HepG2 (cell line): ENCODE measurements around the gene KIZ. TPM values are rescaled to one million over a fixed set of nuclear protein-coding genes. Genes with fewer than 3 reads are reported as not detected.

Source experiments
- ATAC-seq: fragments of 200-7000 bp; cut with Tn5 transposase; 3 replicates; pipeline ENCODE4 v1.9.1; 2020; ENCODE audit warnings: mild to moderate bottlenecking, moderate library complexity
- BruUV-seq: library from RNA; stranded (reverse); fragments of 400-500 nt; replicated peaks from 2 replicates; lab custom pipeline; 2021; lab: Mats Ljungman, UMichigan
- CTCF ChIA-PET: fragments of 300-600 bp; formaldehyde crosslinking; extraction: SDS; loops from one replicate; lab custom pipeline; 2021; ENCODE audit warnings: low total read pairs, inconsistent platforms, low intra/inter-chr PET ratio; lab: Yijun Ruan, JAX
- POLR2A ChIA-PET: fragments of 350-600 bp; sonication (Branson Sonifier 250); formaldehyde crosslinking; loops from one replicate; lab custom pipeline; 2020; ENCODE audit warnings: antibody characterized with exemption, inconsistent platforms; lab: Yijun Ruan, JAX
- DNase-seq: peaks from one replicate; pipeline ENCODE4 v3.0.0-alpha.2; 2015; ENCODE audit warnings: low spot score
- FAIRE-seq: peaks from 3 replicates; lab custom pipeline; 2011; peaks lifted over from hg19 to GRCh38; lab: Jason Lieb, UNC
- H2AFZ ChIP-seq: one replicate; pipeline ENCODE4 v1.6.1; 2011; ENCODE audit warnings: low read length, inconsistent platforms
- H3K27ac ChIP-seq: fragments of 300-600 bp; 3 replicates; pipeline ENCODE4 v1.8.0; 2011; ENCODE audit warnings: mixed run types, mild to moderate bottlenecking, mixed read lengths, low read length, inconsistent platforms; ENCODE audit not compliant: insufficient read depth; ENCODE audit errors: extremely low read length
- H3K27me3 ChIP-seq, 2 experiments: fragments of 200-600 bp in 1 of 2; 2 replicates in 1 of 2; 3 replicates in 1 of 2; pipeline versions ENCODE4 v1.6.0 to v1.8.0; 2011; ENCODE audit warnings: low read length in 2 of 2, mild to moderate bottlenecking in 2 of 2, moderate library complexity in 2 of 2, inconsistent platforms in 1 of 2; ENCODE audit not compliant: insufficient read depth in 2 of 2, control insufficient read depth in 1 of 2
- H3K36me3 ChIP-seq, 2 experiments: fragments of 200-600 bp in 1 of 2; replicated peaks in 1 of 2; 2 replicates in 1 of 2; 3 replicates in 1 of 2; pipeline versions ENCODE4 v1.5.1 to v1.8.0; 2011; ENCODE audit warnings: low read length in 2 of 2, inconsistent platforms in 1 of 2; ENCODE audit not compliant: insufficient read depth in 2 of 2, control insufficient read depth in 1 of 2
- H3K4me1 ChIP-seq: 2 replicates; pipeline ENCODE4 v1.5.1; 2012; ENCODE audit warnings: low read length, inconsistent platforms; ENCODE audit not compliant: insufficient read depth
- H3K4me2 ChIP-seq: 2 replicates; pipeline ENCODE4 v1.6.0; 2011; ENCODE audit warnings: low read depth, low read length, inconsistent platforms
- H3K4me3 ChIP-seq, 3 experiments: fragments of 200-600 bp in 1 of 3; sonication (generic), shearing (Covaris generic) in 1 of 3; replicated peaks in 1 of 3; 2 replicates each; pipeline ENCODE4 v1.5.1; 2011 to 2016; ENCODE audit warnings: low read length in 3 of 3, inconsistent platforms in 2 of 3, low read depth in 2 of 3, mild to moderate bottlenecking in 2 of 3, control low read depth in 1 of 3, mixed read lengths in 1 of 3; ENCODE audit not compliant: insufficient read depth in 1 of 3
- H3K79me2 ChIP-seq: one replicate; pipeline ENCODE4 v1.6.1; 2011; ENCODE audit warnings: low read length, inconsistent platforms; ENCODE audit not compliant: insufficient read depth
- H3K9ac ChIP-seq: 2 replicates; pipeline ENCODE4 v1.6.0; 2011; ENCODE audit warnings: mild to moderate bottlenecking, low read depth, low read length, inconsistent platforms; ENCODE audit not compliant: insufficient read depth
- H3K9me3 ChIP-seq: 2 replicates; pipeline ENCODE4 v1.5.1; 2012; ENCODE audit warnings: mild to moderate bottlenecking, low read length
- H4K20me1 ChIP-seq: 2 replicates; pipeline ENCODE4 v1.6.0; 2011; ENCODE audit warnings: inconsistent platforms, mild to moderate bottlenecking, low read length, moderate library complexity; ENCODE audit not compliant: insufficient read depth
- ATF2 ChIP-seq: sonication (generic); formaldehyde crosslinking; IDR thresholded peaks from 2 replicates; pipeline ENCODE4 v1.4.0; 2020; ENCODE audit warnings: missing genetic modification reagents
- EED ChIP-seq: sonication (generic); formaldehyde crosslinking; IDR thresholded peaks from 2 replicates; pipeline ENCODE4 v1.5.0; 2020; ENCODE audit warnings: mild to moderate bottlenecking, missing genetic modification reagents
- GTF3A ChIP-seq: sonication (generic); formaldehyde crosslinking; conservative IDR thresholded peaks from 2 replicates; pipeline ENCODE4 v1.4.0; 2020; ENCODE audit warnings: mild to moderate bottlenecking, missing genetic modification reagents
- HNRNPH1 ChIP-seq: fragments of 200-400 bp; formaldehyde crosslinking; optimal IDR thresholded peaks from 2 replicates; pipeline ENCODE3; 2017; ENCODE audit warnings: mild to moderate bottlenecking, low read depth, low read length
- JDP2 ChIP-seq: sonication (generic); formaldehyde crosslinking; IDR thresholded peaks from 2 replicates; pipeline ENCODE4 v1.8.1; 2022; ENCODE audit warnings: missing genetic modification reagents, borderline replicate concordance
- KDM1A ChIP-seq: IDR thresholded peaks from 2 replicates; pipeline ENCODE4 v1.6.1; 2016; ENCODE audit warnings: missing compliant biosample characterization
- LRRFIP1 ChIP-seq: sonication (generic); formaldehyde crosslinking; conservative IDR thresholded peaks from 2 replicates; pipeline ENCODE4 v1.4.0; 2020; ENCODE audit warnings: missing genetic modification reagents
- MIER2 ChIP-seq: IDR thresholded peaks from 2 replicates; pipeline ENCODE4 v1.6.1; 2016; ENCODE audit warnings: missing biosample characterization, missing genetic modification reagents
- PBX3 ChIP-seq: sonication (generic); formaldehyde crosslinking; IDR thresholded peaks from 2 replicates; pipeline ENCODE4 v1.8.1; 2023; ENCODE audit warnings: missing genetic modification reagents, inconsistent platforms, borderline replicate concordance
- SNAPC2 ChIP-seq: sonication (generic); formaldehyde crosslinking; IDR thresholded peaks from 2 replicates; pipeline ENCODE4 v1.8.1; 2022; ENCODE audit warnings: mild to moderate bottlenecking, missing genetic modification reagents
- SPEN ChIP-seq: sonication (generic); formaldehyde crosslinking; IDR thresholded peaks from 2 replicates; pipeline ENCODE4 v1.5.1; 2020; ENCODE audit warnings: low read depth, mild to moderate bottlenecking, missing genetic modification reagents
- TOE1 ChIP-seq: sonication (generic); formaldehyde crosslinking; IDR thresholded peaks from 2 replicates; pipeline ENCODE4 v1.4.0; 2020; ENCODE audit warnings: mild to moderate bottlenecking, missing genetic modification reagents
- ZMAT3 ChIP-seq: sonication (generic); formaldehyde crosslinking; conservative IDR thresholded peaks from 2 replicates; pipeline ENCODE4 v1.7.0; 2021; ENCODE audit warnings: missing genetic modification reagents
- ZNF274 ChIP-seq: sonication (generic); formaldehyde crosslinking; IDR thresholded peaks from 2 replicates; pipeline ENCODE4 v1.5.1; 2020; ENCODE audit warnings: mild to moderate bottlenecking, missing genetic modification reagents
- ZNF276 ChIP-seq: sonication (generic); formaldehyde crosslinking; IDR thresholded peaks from 2 replicates; pipeline ENCODE4 v1.4.0; 2020; ENCODE audit warnings: mild to moderate bottlenecking, low read depth, missing genetic modification reagents
- ZNF577 ChIP-seq: sonication (generic); formaldehyde crosslinking; IDR thresholded peaks from 2 replicates; pipeline ENCODE4 v1.4.0; 2020; ENCODE audit warnings: mild to moderate bottlenecking, low read depth, missing genetic modification reagents, borderline replicate concordance
- ZNF720 ChIP-seq: sonication (generic); formaldehyde crosslinking; IDR thresholded peaks from 2 replicates; pipeline ENCODE4 v1.4.0; 2020; ENCODE audit warnings: missing genetic modification reagents
- WGBS: methylation state at CpG from one replicate; pipeline ENCODE4 v1.1.6; 2017; ENCODE audit warnings: low lambda C conversion rate; 5-methylcytosine and 5-hydroxymethylcytosine counted together
- in situ Hi-C: cut with HindIII; loops from 2 replicates; pipeline ENCODE4 v1.10.0; 2017; ENCODE audit warnings: low pct_unique_long_range_greater_than_20kb; ENCODE audit not compliant: extremely low pct_ligation_motif_present
- intact Hi-C: fragments of 100-400 bp; cut with micrococcal nuclease; formaldehyde crosslinking; loops from one replicate; pipeline ENCODE4 v1.10.0; 2022; ENCODE audit not compliant: unreplicated experiment
- polyA plus RNA-seq, 8 experiments: library from polyadenylated mRNA; depleted of rRNA in 3 of 8; stranded (reverse) in 7 of 8; unstranded in 1 of 8; fragments of >200 nt; fragmentation: Illumina TruSeq in 4 of 8; extraction: Trizol in 4 of 8; gene quantifications; 2 replicates each; pipeline versions ENCODE4 v1.2.1 to v1.2.3, GENCODE V29; 2011 to 2016; ENCODE audit warnings: low read depth in 4 of 8, missing spikeins in 1 of 8, mixed read lengths in 1 of 8; ENCODE audit not compliant: insufficient read depth in 1 of 8
- total RNA-seq, 5 experiments: library from RNA; depleted of rRNA; stranded (reverse); fragments of >200 nt; fragmentation: Illumina TruSeq; extraction: Trizol; gene quantifications; 2 replicates each; pipeline ENCODE4 v1.2.3, GENCODE V29; 2016; ENCODE audit warnings: low read depth in 1 of 5

Gene KIZ
- total and polyA plus RNA-seq, 2 of the 13 experiments (the other 11 are each of a cell fraction or from before 2014, with no cell fraction given), result 46.3 to 114 TPM

- Histone ChIP-seq H4K20me1 (no peaks in the 10 kb centered on the region), H3K9me3 (no peaks in the 10 kb centered on the region), H3K79me2 (no peaks in the 10 kb centered on the region), H3K27me3 (no peaks in the 10 kb centered on the region; a peak in 1 of 5 replicates)
- POLR2A ChIA-PET, result no interaction called here
- TF ChIP-seq ZNF274 (no peak), KDM1A (CRISPR knock-in tag) (no peak), EED (no peak), ZNF720 (no peak), MIER2 (CRISPR knock-in tag) (no peak), LRRFIP1 (no peak), ZMAT3 (CRISPR knock-in tag) (no peak), HNRNPH1 (no peak), PBX3 (no peak), SPEN (no peak), TOE1 (no peak), ZNF577 (CRISPR knock-in tag) (no peak), GTF3A (CRISPR knock-in tag) (no peak), ATF2 (CRISPR knock-in tag) (no peak), JDP2 (CRISPR knock-in tag) (no peak), ZNF276 (CRISPR knock-in tag) (no peak), SNAPC2 (CRISPR knock-in tag) (no peak)
- TF ChIP-seq, all 625 proteins: peak for 0
- Histone ChIP-seq H3K27ac (no peak within 1 kb of the TSS), H3K36me3 (no peaks in the 10 kb centered on the region), H3K4me3 (no peak within 1 kb of the TSS), H3K4me1 (no peaks in the 10 kb centered on the region), H3K4me2 (no peak within 1 kb of the TSS), H2AFZ (no peak within 1 kb of the TSS), H3K9ac (no peak within 1 kb of the TSS)
- in situ Hi-C loops, result no loop called here
- intact Hi-C loops, result no loop called here
- CTCF ChIA-PET, result no interaction called here
- no TSS peak for BruUV-seq
- FAIRE-seq, result no peak
- no peak for DNase-seq
- 85% methylated on average over 43 of the region's 43 CpGs for WGBS
- no peak for ATAC-seq
Observed at GRCh38 chr20:21106171-21107017, 19.5 kb upstream of the KIZ start, which contains the start of gene LINC00237. Gene LINC00237, minus strand, starts transcription at chr20:21106358.
